ENCODE measurements around the gene C5orf52. TPM values are rescaled to one million over a fixed set of nuclear protein-coding genes. Genes with fewer than 3 reads are reported as not detected.

C5orf52 gene
- total RNA-seq, 1 donor from 2014 or later: not detected

DNA sequence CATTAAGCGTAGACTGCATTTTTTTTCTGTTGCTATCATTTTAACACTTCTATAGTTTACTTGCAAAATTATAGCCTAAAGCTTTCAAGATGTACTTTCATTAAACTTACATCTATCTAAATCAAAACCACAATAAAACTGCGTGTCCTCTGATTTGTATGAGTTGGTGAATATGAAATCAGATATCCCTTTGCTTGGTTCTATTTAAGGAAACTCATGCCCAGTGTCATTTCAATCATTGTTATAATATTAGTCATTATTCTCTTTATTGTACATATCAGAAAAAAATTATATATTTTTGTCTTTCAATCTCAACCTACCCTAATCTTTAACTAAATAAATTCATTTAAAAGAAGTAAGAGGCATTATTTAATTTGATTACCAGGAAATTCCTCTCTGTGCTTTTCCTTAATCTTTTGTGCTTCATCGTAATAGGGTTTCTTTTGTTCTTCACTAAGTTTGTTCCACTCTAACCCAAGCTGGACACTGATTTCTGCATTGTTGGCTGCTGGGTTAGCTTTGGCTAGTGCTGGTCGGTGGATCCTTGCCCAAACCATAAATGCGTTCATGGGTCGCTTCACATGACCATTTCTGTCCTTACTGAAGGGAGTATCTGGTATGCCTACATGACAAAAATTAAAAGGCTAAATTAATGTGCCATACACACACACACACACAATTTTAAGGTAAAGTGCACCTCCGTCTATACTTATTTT lies 22.9 kb upstream of the C5orf52 start:
- Mint-ChIP-seq H3K4me1 (no peaks in the 10 kb centered on the region), H3K9me3 (peaks cover 13% of the 10 kb centered on the region), H3K27me3 (ENCODE audit: low read depth) (no peaks in the 10 kb centered on the region), H3K27ac (no peak overlapping the region), H3K4me3 (no peak overlapping the region), H3K36me3 (peaks cover 2% of the 10 kb centered on the region)
- no peak for DNase-seq (ENCODE audit: low spot score in 2 of 2, unreplicated experiment in 2 of 2)
- TF ChIP-seq, protein P1, sequence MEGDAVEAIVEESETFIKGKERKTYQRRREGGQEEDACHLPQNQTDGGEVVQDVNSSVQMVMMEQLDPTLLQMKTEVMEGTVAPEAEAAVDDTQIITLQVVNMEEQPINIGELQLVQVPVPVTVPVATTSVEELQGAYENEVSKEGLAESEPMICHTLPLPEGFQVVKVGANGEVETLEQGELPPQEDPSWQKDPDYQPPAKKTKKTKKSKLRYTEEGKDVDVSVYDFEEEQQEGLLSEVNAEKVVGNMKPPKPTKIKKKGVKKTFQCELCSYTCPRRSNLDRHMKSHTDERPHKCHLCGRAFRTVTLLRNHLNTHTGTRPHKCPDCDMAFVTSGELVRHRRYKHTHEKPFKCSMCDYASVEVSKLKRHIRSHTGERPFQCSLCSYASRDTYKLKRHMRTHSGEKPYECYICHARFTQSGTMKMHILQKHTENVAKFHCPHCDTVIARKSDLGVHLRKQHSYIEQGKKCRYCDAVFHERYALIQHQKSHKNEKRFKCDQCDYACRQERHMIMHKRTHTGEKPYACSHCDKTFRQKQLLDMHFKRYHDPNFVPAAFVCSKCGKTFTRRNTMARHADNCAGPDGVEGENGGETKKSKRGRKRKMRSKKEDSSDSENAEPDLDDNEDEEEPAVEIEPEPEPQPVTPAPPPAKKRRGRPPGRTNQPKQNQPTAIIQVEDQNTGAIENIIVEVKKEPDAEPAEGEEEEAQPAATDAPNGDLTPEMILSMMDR (IDR thresholded peaks at IDR 0.05; ENCODE audit: unreplicated experiment): no peak

DNA sequence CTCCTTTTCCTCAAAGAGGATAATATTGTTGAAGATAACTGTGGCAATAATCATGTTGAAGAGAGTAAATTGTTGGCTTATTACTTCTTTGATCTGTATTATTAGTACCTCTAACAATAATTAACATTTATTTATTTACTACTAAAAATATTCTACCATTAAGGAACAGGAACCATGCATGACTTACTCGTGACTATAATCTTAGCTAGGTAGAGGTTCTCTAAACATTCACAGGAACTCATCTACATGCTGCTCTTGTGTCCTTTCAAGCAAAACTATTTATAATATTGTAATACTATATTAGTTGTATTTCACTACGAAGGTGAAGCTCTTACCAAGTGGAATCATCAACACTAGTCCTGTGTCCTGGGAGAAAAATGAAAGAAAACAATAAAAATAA lies 22.2 kb upstream of the C5orf52 start:
- TF ChIP-seq, protein P1 (IDR thresholded peaks at IDR 0.05; ENCODE audit: unreplicated experiment): no peak
- Mint-ChIP-seq H3K27ac (no peak overlapping the region), H3K27me3 (ENCODE audit: low read depth) (no peaks in the 10 kb centered on the region), H3K4me1 (no peaks in the 10 kb centered on the region), H3K9me3 (peaks cover 16% of the 10 kb centered on the region), H3K36me3 (peaks cover 2% of the 10 kb centered on the region), H3K4me3 (no peak overlapping the region)
- no peak for DNase-seq (ENCODE audit: low spot score in 2 of 2, unreplicated experiment in 2 of 2)

DNA sequence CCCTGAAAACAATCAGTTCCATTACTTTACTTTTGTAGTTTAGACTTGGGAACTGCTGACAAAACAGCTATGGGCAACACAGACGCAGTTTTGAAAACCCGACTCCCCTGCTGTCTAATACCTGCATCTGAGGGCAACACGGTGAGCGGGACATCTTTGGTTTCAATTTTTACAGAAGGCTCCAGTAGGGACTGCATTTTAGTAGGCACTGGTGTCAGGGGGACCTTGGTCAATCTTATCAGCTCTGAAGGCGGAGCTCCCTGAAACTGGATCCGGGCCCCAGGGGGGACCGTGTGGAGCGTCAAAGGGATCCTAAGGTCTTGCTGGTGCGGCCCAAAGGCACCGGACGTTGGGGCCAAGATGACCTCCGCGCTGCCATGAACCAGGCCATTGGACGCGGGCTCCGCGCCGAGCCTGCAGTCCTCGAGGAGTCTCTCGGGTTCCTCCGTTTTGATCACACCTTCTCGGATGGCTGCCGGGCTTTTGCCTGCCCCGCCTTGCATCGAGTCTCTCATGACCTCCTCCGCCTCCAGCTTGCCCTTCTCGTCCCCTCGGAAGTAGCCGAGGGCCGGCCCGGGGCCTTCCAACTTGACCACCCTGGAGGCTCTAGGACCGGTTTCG lies 20.2 kb upstream of the C5orf52 start:
- no peaks in the 10 kb centered on the region for H3K4me1 Mint-ChIP-seq
- peaks cover 30% of the 10 kb centered on the region for H3K9me3 Mint-ChIP-seq
- peaks cover 2% of the 10 kb centered on the region for H3K36me3 Mint-ChIP-seq
- no peaks in the 10 kb centered on the region for H3K27me3 Mint-ChIP-seq (ENCODE audit: low read depth)
- H3K4me3 Mint-ChIP-seq: no peak overlapping the region
- no peak overlapping the region for H3K27ac Mint-ChIP-seq
- no peak for DNase-seq (ENCODE audit: low spot score in 2 of 2, unreplicated experiment in 2 of 2)
- TF ChIP-seq, protein P1 (IDR thresholded peaks at IDR 0.05; ENCODE audit: unreplicated experiment): no peak

DNA sequence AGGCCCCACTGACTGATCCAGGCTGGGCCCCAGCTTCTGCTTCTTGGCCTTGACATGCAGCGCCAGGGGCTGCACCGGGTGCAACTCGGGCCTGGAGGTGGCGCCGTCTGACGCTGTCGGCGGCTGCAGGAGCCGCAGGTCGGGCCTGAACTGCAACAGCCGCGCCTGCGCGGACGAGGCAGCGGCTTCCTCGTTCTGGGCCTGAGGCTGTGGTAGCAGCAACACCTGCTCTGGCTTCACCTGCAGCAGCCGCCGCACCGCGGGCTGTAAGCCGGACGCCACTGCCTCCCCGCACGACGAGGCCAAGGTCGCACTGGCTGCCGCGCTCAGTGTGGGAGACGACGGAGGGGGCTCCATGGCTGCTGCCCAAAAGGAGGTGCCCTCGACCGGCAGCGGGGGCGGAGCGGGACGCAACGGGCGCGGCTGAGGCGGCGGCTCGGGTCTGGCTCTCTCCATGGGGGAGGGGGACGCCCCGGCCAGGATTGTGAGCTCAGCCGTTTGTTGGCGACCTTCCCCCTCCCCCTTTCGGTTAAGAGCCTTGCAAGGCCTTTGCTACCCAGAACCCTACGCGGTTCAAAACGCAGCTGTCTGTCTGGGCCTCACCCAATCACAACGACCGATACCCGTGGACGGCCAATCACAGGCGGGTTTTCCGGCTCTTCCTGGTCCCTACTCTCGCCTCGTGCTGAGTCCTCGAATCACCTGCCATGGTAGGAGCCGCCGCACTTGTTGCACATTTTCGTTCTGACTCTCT lies 19.5 kb upstream of the C5orf52 start:
- Mint-ChIP-seq H3K9me3 (peaks cover 36% of the 10 kb centered on the region), H3K36me3 (peaks cover 2% of the 10 kb centered on the region), H3K4me1 (no peaks in the 10 kb centered on the region), H3K4me3 (no peak overlapping the region), H3K27ac (no peak overlapping the region), H3K27me3 (ENCODE audit: low read depth) (no peaks in the 10 kb centered on the region)
- no peak for DNase-seq (ENCODE audit: low spot score in 2 of 2, unreplicated experiment in 2 of 2)
- TF ChIP-seq, protein P1 (IDR thresholded peaks at IDR 0.05; ENCODE audit: unreplicated experiment): no peak

DNA sequence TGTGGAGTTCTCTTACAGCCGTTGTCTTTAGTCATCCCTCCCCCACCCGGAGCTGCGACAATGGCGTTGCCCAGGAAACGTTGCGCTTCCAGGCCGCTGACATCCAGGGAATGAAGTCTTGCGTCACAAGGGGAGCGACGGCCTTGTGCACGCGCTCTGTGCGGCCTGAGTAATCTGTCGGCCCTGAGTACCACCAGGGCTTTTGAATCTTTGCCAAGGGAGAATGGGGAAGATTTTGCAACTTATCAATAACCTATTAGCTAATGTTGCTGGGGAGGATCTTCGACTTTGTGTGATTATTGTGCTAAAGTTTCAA lies 19.0 kb upstream of the C5orf52 start, which contains the start of gene SOX30:
Gene SOX30, minus strand, starts transcription at position 62 of the 316 bp plus-strand sequence. CDS start 360 bp downstream, outside the sequence.
- no peaks in the 10 kb centered on the region for H3K4me1 Mint-ChIP-seq
- TF ChIP-seq, protein P1 (IDR thresholded peaks at IDR 0.05; ENCODE audit: unreplicated experiment): no peak
- no peak within 1 kb of the TSS for H3K27ac Mint-ChIP-seq
- H3K27me3 Mint-ChIP-seq (ENCODE audit: low read depth): no peaks in the 10 kb centered on the region
- no peak for DNase-seq (ENCODE audit: low spot score in 2 of 2, unreplicated experiment in 2 of 2)
- H3K4me3 Mint-ChIP-seq: no peak within 1 kb of the TSS
- peaks cover 2% of the 10 kb centered on the region for H3K36me3 Mint-ChIP-seq
- peaks cover 38% of the 10 kb centered on the region for H3K9me3 Mint-ChIP-seq
